ENCODE data around the gene PCYOX1L. TPM values are rescaled to one million over a fixed set of nuclear protein-coding genes. Genes with fewer than 3 reads are reported as not detected.

Gene PCYOX1L
- total RNA-seq, 1 experiment from 2014 or later, result 29.9 TPM

DNA sequence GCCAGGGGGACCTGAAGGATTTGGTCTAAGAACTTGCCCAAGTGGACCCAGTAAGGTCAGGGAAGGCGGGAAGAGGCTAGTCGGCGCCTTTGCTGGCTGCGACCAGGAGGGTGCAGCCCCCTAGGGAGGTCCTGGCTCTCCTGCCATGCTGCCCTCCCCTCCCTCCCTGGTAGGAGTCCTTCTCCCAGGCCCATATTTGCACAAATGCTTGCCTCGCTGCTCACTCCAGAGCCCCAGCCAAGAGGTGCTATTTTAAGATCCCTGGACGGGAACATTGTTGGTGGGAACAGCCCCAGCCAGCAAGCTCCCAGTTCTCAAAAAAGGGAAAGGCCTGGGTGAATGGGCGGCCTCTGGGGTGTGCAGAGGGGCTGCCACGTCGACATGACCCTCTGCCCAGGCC, 25.6 kb downstream of the PCYOX1L start:
- Mint-ChIP-seq H3K27me3 (ENCODE audit: unreplicated experiment) (peaks cover 25% of the 10 kb centered on the region), H3K4me3 (ENCODE audit: low read depth, unreplicated experiment) (no peak overlapping the region), H3K36me3 (ENCODE audit: insufficient read depth, unreplicated experiment) (no peaks in the 10 kb centered on the region), H3K4me1 (ENCODE audit: low read depth, unreplicated experiment) (no peaks in the 10 kb centered on the region), H3K9me3 (ENCODE audit: low read depth, unreplicated experiment) (peaks cover under 1% of the 10 kb centered on the region), H3K27ac (ENCODE audit: unreplicated experiment) (no peak overlapping the region)
- BruUV-seq (replicated peaks), result no TSS peak
- intact Hi-C loops (cut with micrococcal nuclease; ENCODE audit: unreplicated experiment), result no loop called here
- TF ChIP-seq, protein P1, sequence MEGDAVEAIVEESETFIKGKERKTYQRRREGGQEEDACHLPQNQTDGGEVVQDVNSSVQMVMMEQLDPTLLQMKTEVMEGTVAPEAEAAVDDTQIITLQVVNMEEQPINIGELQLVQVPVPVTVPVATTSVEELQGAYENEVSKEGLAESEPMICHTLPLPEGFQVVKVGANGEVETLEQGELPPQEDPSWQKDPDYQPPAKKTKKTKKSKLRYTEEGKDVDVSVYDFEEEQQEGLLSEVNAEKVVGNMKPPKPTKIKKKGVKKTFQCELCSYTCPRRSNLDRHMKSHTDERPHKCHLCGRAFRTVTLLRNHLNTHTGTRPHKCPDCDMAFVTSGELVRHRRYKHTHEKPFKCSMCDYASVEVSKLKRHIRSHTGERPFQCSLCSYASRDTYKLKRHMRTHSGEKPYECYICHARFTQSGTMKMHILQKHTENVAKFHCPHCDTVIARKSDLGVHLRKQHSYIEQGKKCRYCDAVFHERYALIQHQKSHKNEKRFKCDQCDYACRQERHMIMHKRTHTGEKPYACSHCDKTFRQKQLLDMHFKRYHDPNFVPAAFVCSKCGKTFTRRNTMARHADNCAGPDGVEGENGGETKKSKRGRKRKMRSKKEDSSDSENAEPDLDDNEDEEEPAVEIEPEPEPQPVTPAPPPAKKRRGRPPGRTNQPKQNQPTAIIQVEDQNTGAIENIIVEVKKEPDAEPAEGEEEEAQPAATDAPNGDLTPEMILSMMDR (IDR thresholded peaks at IDR 0.05; ENCODE audit: unreplicated experiment), result no peak
- CTCF ChIA-PET, result interaction anchor here (0.7 kb wide), 1 partner anchor 214 kb away, joined by 3 read pairs; no protein-coding TSS in a partner anchor
- DNase-seq, result no peak

DNA sequence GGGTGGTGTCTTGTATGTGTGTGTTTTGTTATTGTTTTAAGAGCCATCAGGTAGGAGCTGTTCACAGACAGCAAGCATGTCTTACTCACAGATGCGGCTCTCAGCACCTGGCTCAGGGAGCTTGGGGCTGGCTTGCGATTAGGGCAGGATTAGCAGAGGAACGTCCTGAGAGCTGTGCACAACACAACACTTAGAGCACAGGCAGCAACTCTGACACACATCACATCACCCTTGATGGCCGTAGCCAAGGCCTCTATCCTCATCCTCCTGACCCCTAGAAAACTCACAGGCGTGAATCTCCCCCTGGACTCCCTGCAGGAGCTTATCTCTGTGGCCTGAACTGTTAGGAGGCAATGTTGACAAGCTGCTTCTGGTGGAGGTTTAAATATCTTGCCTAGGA, 28.3 kb downstream of the PCYOX1L start:
- TF ChIP-seq, protein P1 (IDR thresholded peaks at IDR 0.05; ENCODE audit: unreplicated experiment), result no peak
- DNase-seq, result no peak
- no peak overlapping the region for H3K27ac Mint-ChIP-seq (ENCODE audit: unreplicated experiment)
- no peaks in the 10 kb centered on the region for H3K36me3 Mint-ChIP-seq (ENCODE audit: insufficient read depth, unreplicated experiment)
- H3K4me1 Mint-ChIP-seq (ENCODE audit: low read depth, unreplicated experiment), result no peaks in the 10 kb centered on the region
- H3K4me3 Mint-ChIP-seq (ENCODE audit: low read depth, unreplicated experiment), result no peak overlapping the region
- intact Hi-C loops (cut with micrococcal nuclease; ENCODE audit: unreplicated experiment), result no loop called here
- CTCF ChIA-PET, result interaction anchor here (0.6 kb wide), 1 partner anchor 28 kb away, joined by 3 read pairs; the partner anchor contains the start of gene PCYOX1L
- H3K27me3 Mint-ChIP-seq (ENCODE audit: unreplicated experiment), result no peaks in the 10 kb centered on the region
- H3K9me3 Mint-ChIP-seq (ENCODE audit: low read depth, unreplicated experiment), result peaks cover 2% of the 10 kb centered on the region
- no TSS peak for BruUV-seq (replicated peaks)

DNA sequence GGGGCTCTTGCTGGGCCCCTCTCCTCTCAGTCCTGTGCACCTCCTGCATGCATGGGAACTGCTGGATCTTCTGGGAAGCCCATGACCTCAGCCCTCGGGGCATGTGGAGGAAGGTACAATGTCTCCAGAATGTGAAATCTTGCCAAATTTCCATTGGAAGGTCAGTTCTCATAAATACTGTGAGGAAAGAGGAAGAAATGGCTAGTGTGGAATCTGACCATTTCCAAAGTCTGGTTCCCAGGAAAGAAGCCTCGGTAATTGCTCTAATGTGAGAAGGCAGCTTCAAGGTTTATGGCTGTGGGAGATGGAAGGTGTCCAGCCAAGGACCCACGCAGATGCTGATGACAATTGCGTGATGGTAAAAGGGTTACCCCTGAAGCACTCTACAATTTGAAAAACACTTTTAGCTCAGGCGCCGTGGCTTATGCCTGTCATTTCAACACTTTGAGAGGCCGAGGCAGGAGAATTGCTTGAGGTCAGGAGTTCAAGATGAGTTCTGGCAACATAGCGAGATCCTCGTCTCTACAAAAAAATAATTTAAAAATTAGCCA, 29.3 kb downstream of the PCYOX1L start:
- BruUV-seq (replicated peaks), result no TSS peak
- intact Hi-C loops (cut with micrococcal nuclease; ENCODE audit: unreplicated experiment), result no loop called here
- no peaks in the 10 kb centered on the region for H3K4me1 Mint-ChIP-seq (ENCODE audit: low read depth, unreplicated experiment)
- H3K9me3 Mint-ChIP-seq (ENCODE audit: low read depth, unreplicated experiment), result peaks cover 2% of the 10 kb centered on the region
- TF ChIP-seq, protein P1 (IDR thresholded peaks at IDR 0.05; ENCODE audit: unreplicated experiment), result no peak
- H3K27me3 Mint-ChIP-seq (ENCODE audit: unreplicated experiment), result no peaks in the 10 kb centered on the region
- CTCF ChIA-PET, result interaction anchor here (0.7 kb wide), 1 partner anchor 14 kb away, joined by 9 read pairs; no protein-coding TSS in a partner anchor
- DNase-seq, result no peak
- H3K4me3 Mint-ChIP-seq (ENCODE audit: low read depth, unreplicated experiment), result no peak overlapping the region
- no peaks in the 10 kb centered on the region for H3K36me3 Mint-ChIP-seq (ENCODE audit: insufficient read depth, unreplicated experiment)
- H3K27ac Mint-ChIP-seq (ENCODE audit: unreplicated experiment), result no peak overlapping the region

DNA sequence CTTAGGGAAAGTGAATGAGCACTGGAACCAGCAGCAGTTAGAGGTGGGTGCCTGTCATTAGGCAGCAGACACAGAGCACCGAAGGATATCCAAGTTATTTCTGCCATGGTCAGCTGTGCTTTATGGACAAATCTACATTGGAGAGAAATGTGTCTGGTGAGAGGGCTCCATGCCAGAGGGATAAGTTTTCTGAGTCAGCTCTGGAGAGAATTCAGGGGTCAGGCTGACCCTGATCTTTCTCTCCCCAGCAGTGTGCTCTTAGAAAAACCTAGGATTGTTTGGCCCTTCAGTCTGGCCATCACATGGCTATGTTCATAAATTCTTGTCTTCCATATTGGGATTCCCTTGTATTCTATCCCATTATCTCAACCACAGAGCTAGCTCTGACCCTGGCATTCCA, 30.1 kb downstream of the PCYOX1L start:
- no peak overlapping the region for H3K27ac Mint-ChIP-seq (ENCODE audit: unreplicated experiment)
- CTCF ChIA-PET, result interaction anchor here (0.7 kb wide), 3 partner anchors 46 to 255 kb away, joined by 4 to 7 read pairs (median 6); no protein-coding TSS in a partner anchor
- no peak for DNase-seq
- no peaks in the 10 kb centered on the region for H3K4me1 Mint-ChIP-seq (ENCODE audit: low read depth, unreplicated experiment)
- H3K9me3 Mint-ChIP-seq (ENCODE audit: low read depth, unreplicated experiment), result peaks cover 2% of the 10 kb centered on the region
- BruUV-seq (replicated peaks), result no TSS peak
- H3K4me3 Mint-ChIP-seq (ENCODE audit: low read depth, unreplicated experiment), result no peak overlapping the region
- no peaks in the 10 kb centered on the region for H3K36me3 Mint-ChIP-seq (ENCODE audit: insufficient read depth, unreplicated experiment)
- TF ChIP-seq, protein P1 (IDR thresholded peaks at IDR 0.05; ENCODE audit: unreplicated experiment), result no peak
- H3K27me3 Mint-ChIP-seq (ENCODE audit: unreplicated experiment), result no peaks in the 10 kb centered on the region
- intact Hi-C loops (cut with micrococcal nuclease; ENCODE audit: unreplicated experiment), result no loop called here

Data from Calu3 (cell line).